ENCODE measurements around the gene TFDP1.

Gene TFDP1

GRCh38 chr13:113605461-113605860 is 20.9 kb downstream of the TFDP1 start:
- no peak for DNase-seq (ENCODE audit: low read depth)
- no peak for TF ChIP-seq CTCF (conservative IDR thresholded peaks at IDR 0.05; ENCODE audit: low read depth, low read length)
- H3K4me3 ChIP-seq (ENCODE audit: low read length): no peak overlapping the region

GRCh38 chr13:113605866-113606438 is 21.4 kb downstream of the TFDP1 start:
- DNase-seq (ENCODE audit: low read depth): no peak
- no peak for TF ChIP-seq CTCF (conservative IDR thresholded peaks at IDR 0.05; ENCODE audit: low read depth, low read length)
- H3K4me3 ChIP-seq (ENCODE audit: low read length): no peak overlapping the region

- H3K4me3 ChIP-seq (ENCODE audit: low read length): no peak overlapping the region
- DNase-seq (ENCODE audit: low read depth): no peak
- TF ChIP-seq CTCF (conservative IDR thresholded peaks at IDR 0.05; ENCODE audit: low read depth, low read length): no peak
Observed at GRCh38 chr13:113607056-113607888, 22.7 kb downstream of the TFDP1 start.

- no peak overlapping the region for H3K4me3 ChIP-seq (ENCODE audit: low read length)
- DNase-seq (ENCODE audit: low read depth): no peak
- no peak for TF ChIP-seq CTCF (conservative IDR thresholded peaks at IDR 0.05; ENCODE audit: low read depth, low read length)
Observed at GRCh38 chr13:113607889-113608635, 23.5 kb downstream of the TFDP1 start.

- DNase-seq (ENCODE audit: low read depth): no peak
- H3K4me3 ChIP-seq (ENCODE audit: low read length): no peak overlapping the region
- no peak for TF ChIP-seq CTCF (conservative IDR thresholded peaks at IDR 0.05; ENCODE audit: low read depth, low read length)
Observed at GRCh38 chr13:113608967-113609533, 24.5 kb downstream of the TFDP1 start.

GRCh38 chr13:113609616-113610015 is 25.1 kb downstream of the TFDP1 start:
- DNase-seq (ENCODE audit: low read depth): no peak
- H3K4me3 ChIP-seq (ENCODE audit: low read length): no peak overlapping the region

More at GRCh38 chr13:113609616-113610015, 25.1 kb downstream of the TFDP1 start:
- TF ChIP-seq CTCF (conservative IDR thresholded peaks at IDR 0.05; ENCODE audit: low read depth, low read length): no peak

All from retinal pigment epithelial cell (primary cell).